HepG2 (cell line): ENCODE measurements around the gene HSDL1. TPM values are rescaled to one million over a fixed set of nuclear protein-coding genes. Genes with fewer than 3 reads are reported as not detected.
A peak's percentile ranks its signal among the peaks of the same experiment; 100 is the strongest.

Experiments used
- CHD2 ChIP-seq: IDR thresholded peaks from 2 replicates; pipeline ENCODE4 v1.6.1; 2011; ENCODE audit warnings: low read depth, low read length, improper control_type of control experiment
- HMG20B ChIP-seq: conservative IDR thresholded peaks from 2 replicates; pipeline ENCODE4 v1.6.1; 2016; ENCODE audit warnings: missing genetic modification reagents, missing compliant biosample characterization
- HMGA1 ChIP-seq: sonication (generic); formaldehyde crosslinking; conservative IDR thresholded peaks from 2 replicates; pipeline ENCODE4 v1.4.0; 2020; ENCODE audit warnings: missing genetic modification reagents
- MAF1 ChIP-seq: sonication (generic); formaldehyde crosslinking; IDR thresholded peaks from 2 replicates; pipeline ENCODE4 v1.5.0; 2020; ENCODE audit warnings: missing genetic modification reagents, borderline replicate concordance
- NCOA1 ChIP-seq: sonication (generic); formaldehyde crosslinking; IDR thresholded peaks from 2 replicates; pipeline ENCODE4 v1.9.0; 2021; ENCODE audit warnings: missing genetic modification reagents
- NCOA2 ChIP-seq: sonication (generic); formaldehyde crosslinking; IDR thresholded peaks from 2 replicates; pipeline ENCODE4 v1.8.0; 2022; ENCODE audit warnings: inconsistent platforms
- PRPF4 ChIP-seq: fragments of 200-400 bp; formaldehyde crosslinking; IDR thresholded peaks from 2 replicates; pipeline ENCODE4 v1.6.1; 2016; ENCODE audit warnings: low read length, low read depth; ENCODE audit not compliant: poor library complexity, severe bottlenecking
- SRSF4 ChIP-seq: fragments of 200-400 bp; formaldehyde crosslinking; IDR thresholded peaks from one replicate; pipeline ENCODE4 v1.6.1; 2018; ENCODE audit warnings: mild to moderate bottlenecking, low read depth, low read length, moderate library complexity; ENCODE audit not compliant: poor library complexity, severe bottlenecking
- TEAD2 ChIP-seq: sonication (generic); formaldehyde crosslinking; IDR thresholded peaks from 2 replicates; pipeline ENCODE4 v1.9.0; 2021; ENCODE audit warnings: missing genetic modification reagents
- YEATS2 ChIP-seq: sonication (generic); formaldehyde crosslinking; IDR thresholded peaks from 2 replicates; pipeline ENCODE4 v1.4.0; 2020; ENCODE audit warnings: missing genetic modification reagents, borderline replicate concordance
- ZBTB42 ChIP-seq: sonication (generic); formaldehyde crosslinking; IDR thresholded peaks from 2 replicates; pipeline ENCODE4 v1.5.0; 2020; ENCODE audit warnings: mild to moderate bottlenecking, missing genetic modification reagents
- ZMAT3 ChIP-seq: sonication (generic); formaldehyde crosslinking; conservative IDR thresholded peaks from 2 replicates; pipeline ENCODE4 v1.7.0; 2021; ENCODE audit warnings: missing genetic modification reagents
- ZMYM2 ChIP-seq: sonication (generic); formaldehyde crosslinking; IDR thresholded peaks from 2 replicates; pipeline ENCODE4 v1.8.0; 2022; ENCODE audit warnings: mild to moderate bottlenecking, missing genetic modification reagents
- ZNF230 ChIP-seq: sonication (generic); formaldehyde crosslinking; IDR thresholded peaks from 2 replicates; pipeline ENCODE4 v1.4.0; 2020; ENCODE audit warnings: mild to moderate bottlenecking, missing genetic modification reagents
- ZNF501 ChIP-seq: sonication (generic); formaldehyde crosslinking; IDR thresholded peaks from 2 replicates; pipeline ENCODE4 v1.5.1; 2020; ENCODE audit warnings: mild to moderate bottlenecking, moderate library complexity, missing genetic modification reagents
- ZNF530 ChIP-seq: sonication (generic); formaldehyde crosslinking; IDR thresholded peaks from 2 replicates; pipeline ENCODE4 v1.5.0; 2020; ENCODE audit warnings: low read depth, mild to moderate bottlenecking, missing genetic modification reagents
- ZNF652 ChIP-seq: IDR thresholded peaks from 2 replicates; pipeline ENCODE4 v1.6.1; 2016; ENCODE audit warnings: low read depth, borderline replicate concordance
- polyA plus RNA-seq, 8 experiments: library from polyadenylated mRNA; depleted of rRNA in 3 of 8; stranded (reverse) in 7 of 8; unstranded in 1 of 8; fragments of >200 nt; fragmentation: Illumina TruSeq in 4 of 8; extraction: Trizol in 4 of 8; gene quantifications; 2 replicates each; pipeline versions ENCODE4 v1.2.1 to v1.2.3, GENCODE V29; 2011 to 2016; ENCODE audit warnings: low read depth in 4 of 8, missing spikeins in 1 of 8, mixed read lengths in 1 of 8; ENCODE audit not compliant: insufficient read depth in 1 of 8
- total RNA-seq, 5 experiments: library from RNA; depleted of rRNA; stranded (reverse); fragments of >200 nt; fragmentation: Illumina TruSeq; extraction: Trizol; gene quantifications; 2 replicates each; pipeline ENCODE4 v1.2.3, GENCODE V29; 2016; ENCODE audit warnings: low read depth in 1 of 5
- TF ChIP-seq, protein P1 (sequence below): sonication (generic); formaldehyde crosslinking; IDR thresholded peaks from 2 replicates; pipeline ENCODE4 v1.8.1; 2023; ENCODE audit warnings: mild to moderate bottlenecking, missing genetic modification reagents
- TF ChIP-seq, protein P2 (sequence below): IDR thresholded peaks from 2 replicates; pipeline ENCODE4 v1.6.1; 2016; ENCODE audit warnings: missing compliant biosample characterization, missing genetic modification reagents, borderline replicate concordance
- TF ChIP-seq, protein P3 (sequence below): sonication (generic); formaldehyde crosslinking; conservative IDR thresholded peaks from 2 replicates; pipeline ENCODE4 v1.4.0; 2020; ENCODE audit warnings: missing genetic modification reagents
- TF ChIP-seq, protein P4 (sequence below): sonication (generic); formaldehyde crosslinking; IDR thresholded peaks from 2 replicates; pipeline ENCODE4 v1.5.1; 2020; ENCODE audit warnings: mild to moderate bottlenecking, missing genetic modification reagents

HSDL1 gene
- total and polyA plus RNA-seq, 2 of the 13 experiments (the other 11 are each of a cell fraction or from before 2014, with no cell fraction given) = 49.2 to 49.7 TPM

DNA sequence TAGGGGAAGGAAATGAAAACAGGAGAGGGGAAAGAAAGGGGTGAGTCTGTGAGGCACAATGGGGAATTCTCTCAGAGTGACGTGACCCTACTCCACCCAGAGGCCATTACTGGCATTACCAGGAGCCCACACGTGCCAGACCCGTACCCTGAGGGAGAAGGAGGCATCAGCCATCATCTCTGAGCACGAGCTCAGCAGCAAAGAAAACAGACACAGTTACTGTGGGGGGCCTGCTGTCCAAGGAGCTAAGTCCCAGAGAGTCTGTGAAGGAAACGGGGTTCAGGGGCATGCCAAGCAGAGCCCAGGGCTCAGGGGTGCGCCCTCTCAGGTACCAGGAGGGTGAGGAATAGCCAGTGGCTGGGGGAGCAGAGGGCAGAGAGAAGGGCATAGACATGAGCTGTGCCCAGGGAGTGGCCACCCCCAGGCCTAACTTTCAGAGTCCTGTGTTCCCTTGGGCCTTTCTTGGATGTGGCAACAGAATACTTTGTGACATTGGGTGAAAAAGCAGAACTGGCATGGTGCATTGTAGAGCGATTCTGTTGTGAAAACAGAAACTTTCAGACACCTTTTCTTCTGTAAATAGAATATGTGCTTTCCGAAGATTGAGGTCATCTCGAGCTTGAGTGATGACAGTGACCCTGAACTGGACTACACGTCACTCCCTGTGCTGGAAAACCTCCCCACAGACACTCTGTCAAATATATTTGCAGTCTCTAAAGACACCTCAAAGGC lies 30.5 kb upstream of the HSDL1 start (continued):
- no peak for TF ChIP-seq HMGA1 (CRISPR knock-in tag)
- no peak for TF ChIP-seq NCOA2
- TF ChIP-seq YEATS2 (CRISPR knock-in tag) = 0 out of 2 replicates have a peak, but pooled peaks have one; percentile 7
- no peak for TF ChIP-seq ZBTB42 (CRISPR knock-in tag)
- TF ChIP-seq, protein P1, sequence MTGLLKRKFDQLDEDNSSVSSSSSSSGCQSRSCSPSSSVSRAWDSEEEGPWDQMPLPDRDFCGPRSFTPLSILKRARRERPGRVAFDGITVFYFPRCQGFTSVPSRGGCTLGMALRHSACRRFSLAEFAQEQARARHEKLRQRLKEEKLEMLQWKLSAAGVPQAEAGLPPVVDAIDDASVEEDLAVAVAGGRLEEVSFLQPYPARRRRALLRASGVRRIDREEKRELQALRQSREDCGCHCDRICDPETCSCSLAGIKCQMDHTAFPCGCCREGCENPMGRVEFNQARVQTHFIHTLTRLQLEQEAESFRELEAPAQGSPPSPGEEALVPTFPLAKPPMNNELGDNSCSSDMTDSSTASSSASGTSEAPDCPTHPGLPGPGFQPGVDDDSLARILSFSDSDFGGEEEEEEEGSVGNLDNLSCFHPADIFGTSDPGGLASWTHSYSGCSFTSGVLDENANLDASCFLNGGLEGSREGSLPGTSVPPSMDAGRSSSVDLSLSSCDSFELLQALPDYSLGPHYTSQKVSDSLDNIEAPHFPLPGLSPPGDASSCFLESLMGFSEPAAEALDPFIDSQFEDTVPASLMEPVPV = no peak
- TF ChIP-seq, protein P2, sequence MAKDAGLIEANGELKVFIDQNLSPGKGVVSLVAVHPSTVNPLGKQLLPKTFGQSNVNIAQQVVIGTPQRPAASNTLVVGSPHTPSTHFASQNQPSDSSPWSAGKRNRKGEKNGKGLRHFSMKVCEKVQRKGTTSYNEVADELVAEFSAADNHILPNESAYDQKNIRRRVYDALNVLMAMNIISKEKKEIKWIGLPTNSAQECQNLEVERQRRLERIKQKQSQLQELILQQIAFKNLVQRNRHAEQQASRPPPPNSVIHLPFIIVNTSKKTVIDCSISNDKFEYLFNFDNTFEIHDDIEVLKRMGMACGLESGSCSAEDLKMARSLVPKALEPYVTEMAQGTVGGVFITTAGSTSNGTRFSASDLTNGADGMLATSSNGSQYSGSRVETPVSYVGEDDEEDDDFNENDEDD (CRISPR knock-in tag) = 0 out of 2 replicates have a peak, but pooled peaks have one; percentile 27
- no peak for TF ChIP-seq ZNF652 (CRISPR knock-in tag)
- no peak for TF ChIP-seq CHD2
- no peak for TF ChIP-seq ZMYM2 (CRISPR knock-in tag)
- TF ChIP-seq, protein P3, sequence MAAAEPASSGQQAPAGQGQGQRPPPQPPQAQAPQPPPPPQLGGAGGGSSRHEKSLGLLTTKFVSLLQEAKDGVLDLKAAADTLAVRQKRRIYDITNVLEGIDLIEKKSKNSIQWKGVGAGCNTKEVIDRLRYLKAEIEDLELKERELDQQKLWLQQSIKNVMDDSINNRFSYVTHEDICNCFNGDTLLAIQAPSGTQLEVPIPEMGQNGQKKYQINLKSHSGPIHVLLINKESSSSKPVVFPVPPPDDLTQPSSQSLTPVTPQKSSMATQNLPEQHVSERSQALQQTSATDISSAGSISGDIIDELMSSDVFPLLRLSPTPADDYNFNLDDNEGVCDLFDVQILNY (CRISPR knock-in tag) = no peak
- TF ChIP-seq ZNF230 (CRISPR knock-in tag) = no peak
- no peak for TF ChIP-seq NCOA1 (CRISPR knock-in tag)
- no peak for TF ChIP-seq HMG20B (CRISPR knock-in tag)
- TF ChIP-seq ZNF530 (CRISPR knock-in tag) = no peak
- TF ChIP-seq, protein P4, sequence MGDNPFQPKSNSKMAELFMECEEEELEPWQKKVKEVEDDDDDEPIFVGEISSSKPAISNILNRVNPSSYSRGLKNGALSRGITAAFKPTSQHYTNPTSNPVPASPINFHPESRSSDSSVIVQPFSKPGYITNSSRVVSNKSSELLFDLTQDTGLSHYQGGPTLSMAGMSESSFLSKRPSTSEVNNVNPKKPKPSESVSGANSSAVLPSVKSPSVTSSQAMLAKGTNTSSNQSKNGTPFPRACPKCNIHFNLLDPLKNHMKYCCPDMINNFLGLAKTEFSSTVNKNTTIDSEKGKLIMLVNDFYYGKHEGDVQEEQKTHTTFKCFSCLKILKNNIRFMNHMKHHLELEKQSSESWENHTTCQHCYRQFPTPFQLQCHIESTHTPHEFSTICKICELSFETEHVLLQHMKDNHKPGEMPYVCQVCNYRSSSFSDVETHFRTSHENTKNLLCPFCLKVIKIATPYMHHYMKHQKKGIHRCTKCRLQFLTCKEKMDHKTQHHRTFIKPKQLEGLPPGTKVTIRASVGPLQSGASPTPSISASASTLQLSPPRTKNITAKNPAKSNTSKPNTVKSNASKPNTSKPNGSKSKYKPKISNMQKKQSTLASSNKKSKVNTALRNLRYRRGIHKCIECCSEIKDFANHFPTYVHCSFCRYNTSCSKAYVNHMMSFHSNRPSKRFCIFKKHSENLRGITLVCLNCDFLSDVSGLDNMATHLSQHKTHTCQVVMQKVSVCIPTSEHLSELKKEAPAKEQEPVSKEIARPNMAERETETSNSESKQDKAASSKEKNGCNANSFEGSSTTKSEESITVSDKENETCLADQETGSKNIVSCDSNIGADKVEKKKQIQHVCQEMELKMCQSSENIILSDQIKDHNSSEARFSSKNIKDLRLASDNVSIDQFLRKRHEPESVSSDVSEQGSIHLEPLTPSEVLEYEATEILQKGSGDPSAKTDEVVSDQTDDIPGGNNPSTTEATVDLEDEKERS (CRISPR knock-in tag) = no peak
- TF ChIP-seq TEAD2 = no peak
- TF ChIP-seq MAF1 (CRISPR knock-in tag) = no peak
- TF ChIP-seq SRSF4 = no peak
- TF ChIP-seq ZNF501 (CRISPR knock-in tag) = peak; percentile 36; the same call in 1 of the 2 replicates
- TF ChIP-seq ZMAT3 (CRISPR knock-in tag) = no peak
- TF ChIP-seq PRPF4 = no peak
